Endothelial cell of umbilical vein (primary cell): Measurements from ENCODE around the gene MAP3K10.

ENCODE experiments used
- EZH2 ChIP-seq: IDR thresholded peaks from 2 replicates; pipeline ENCODE4 v1.6.1; 2012; ENCODE audit warnings: borderline replicate concordance, low read depth, mild to moderate bottlenecking, moderate library complexity, low read length, inconsistent platforms; ENCODE audit not compliant: severe bottlenecking
- POLR2AphosphoS5 ChIP-seq: IDR thresholded peaks from 2 replicates; pipeline ENCODE4 v1.6.1; 2012; ENCODE audit warnings: low read depth, mild to moderate bottlenecking, control low read depth, low read length, moderate library complexity; ENCODE audit not compliant: insufficient read depth

DNA sequence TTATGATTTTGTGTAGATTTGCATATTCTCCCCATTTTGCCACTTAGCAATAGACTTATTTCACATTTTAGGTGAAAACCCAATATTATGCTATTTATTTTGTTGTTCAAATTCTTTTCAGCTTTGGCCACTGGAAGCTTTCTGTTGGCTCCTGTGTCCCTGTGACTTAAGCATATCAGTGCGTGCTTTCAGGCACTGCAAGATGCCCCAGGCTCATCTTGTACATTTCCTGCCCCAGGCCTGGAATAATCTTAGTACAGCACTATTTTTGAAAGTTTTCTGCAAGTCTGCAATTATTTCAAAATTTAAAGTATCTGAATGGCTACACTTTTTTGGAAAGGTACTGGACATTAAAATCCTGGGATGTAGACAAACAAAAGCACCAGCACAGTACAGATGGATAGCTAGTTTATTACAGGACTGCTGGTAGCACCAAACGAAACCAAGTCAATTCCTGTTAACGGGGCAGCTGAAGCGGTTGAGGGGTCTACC, 38.7 kb downstream of the MAP3K10 start:
- TF ChIP-seq POLR2AphosphoS5 (no peak), EZH2 (no peak)
